CD14-positive monocyte (primary cell): ENCODE data around the gene GMDS. TPM values are rescaled to one million over a fixed set of nuclear protein-coding genes. Genes with fewer than 3 reads are reported as not detected.

ENCODE experiments used
- DNase-seq, 3 donors: peaks; one replicate each; pipeline ENCODE4 v3.0.0-alpha.2; 2011 to 2022
- H2AFZ ChIP-seq: 2 replicates; pipeline ENCODE4 v1.6.0; 2012; ENCODE audit warnings: mild to moderate bottlenecking, low read depth, low read length, inconsistent platforms; ENCODE audit not compliant: insufficient read depth, poor library complexity, severe bottlenecking
- H3K27ac ChIP-seq, 2 donors: 1 replicate in 1 of 2; 2 replicates in 1 of 2; pipeline ENCODE4 v1.5.1; 2012 to 2013; ENCODE audit warnings: low read length in 2 of 2, control low read depth in 1 of 2, inconsistent platforms in 1 of 2, low read depth in 1 of 2, mild to moderate bottlenecking in 1 of 2
- H3K27me3 ChIP-seq, 2 donors: one replicate each; pipeline versions ENCODE4 v1.6.0 to v1.6.1; 2011 to 2013; ENCODE audit warnings: low read length in 2 of 2; ENCODE audit not compliant: control insufficient read depth in 2 of 2, insufficient read depth in 2 of 2
- H3K36me3 ChIP-seq, 2 donors: replicated peaks in 1 of 2; 1 replicate in 1 of 2; 2 replicates in 1 of 2; pipeline versions ENCODE4 v1.5.1 to v1.6.1; 2012 to 2013; ENCODE audit warnings: low read length in 2 of 2, control low read depth in 1 of 2, inconsistent platforms in 1 of 2, mild to moderate bottlenecking in 1 of 2; ENCODE audit not compliant: insufficient read depth in 2 of 2, control insufficient read depth in 1 of 2
- H3K4me1 ChIP-seq, 2 donors: 1 replicate in 1 of 2; 2 replicates in 1 of 2; pipeline versions ENCODE4 v1.5.1 to v1.6.1; 2012 to 2013; ENCODE audit warnings: low read length in 2 of 2, control low read depth in 1 of 2, inconsistent platforms in 1 of 2, mild to moderate bottlenecking in 1 of 2, moderate library complexity in 1 of 2; ENCODE audit not compliant: insufficient read depth in 2 of 2, control insufficient read depth in 1 of 2
- H3K4me2 ChIP-seq: replicated peaks from 2 replicates; pipeline ENCODE3; 2012; ENCODE audit warnings: low read length, moderate library complexity, mild to moderate bottlenecking; ENCODE audit not compliant: poor library complexity, severe bottlenecking; ENCODE audit errors: extremely low read depth
- H3K4me3 ChIP-seq, 3 experiments: fragments of 200-600 bp in 1 of 3; sonication (generic) in 1 of 3; replicated peaks in 1 of 3; 1 replicate in 2 of 3; 2 replicates in 1 of 3; pipeline ENCODE4 v1.5.1; 2011 to 2013; ENCODE audit warnings: low read length in 3 of 3, mild to moderate bottlenecking in 3 of 3, control low read depth in 2 of 3, low read depth in 2 of 3, inconsistent platforms in 1 of 3, moderate library complexity in 1 of 3
- H3K79me2 ChIP-seq: 2 replicates; pipeline ENCODE4 v1.6.0; 2012; ENCODE audit warnings: mild to moderate bottlenecking, control low read depth, inconsistent platforms, low read length, moderate library complexity; ENCODE audit not compliant: insufficient read depth
- H3K9ac ChIP-seq: 2 replicates; pipeline ENCODE4 v1.6.0; 2017; ENCODE audit warnings: low read length, mild to moderate bottlenecking; ENCODE audit not compliant: insufficient read depth, poor library complexity, severe bottlenecking
- H3K9me3 ChIP-seq, 2 donors: replicated peaks in 1 of 2; 1 replicate in 1 of 2; 2 replicates in 1 of 2; pipeline versions ENCODE4 v1.5.1 to v1.6.1; 2012 to 2013; ENCODE audit warnings: low read length in 2 of 2, control low read depth in 1 of 2; ENCODE audit not compliant: control insufficient read depth in 1 of 2, insufficient read depth in 1 of 2
- H4K20me1 ChIP-seq: 2 replicates; pipeline ENCODE4 v1.6.0; 2012; ENCODE audit warnings: mild to moderate bottlenecking, low read length, control low read depth, moderate library complexity; ENCODE audit not compliant: insufficient read depth
- H3K27ac Mint-ChIP-seq, 7 donors: one replicate each; pipeline ENCODE4 v1.8.0; 2020; ENCODE audit warnings: mild to moderate bottlenecking in 7 of 7, mixed read lengths in 7 of 7, moderate library complexity in 6 of 7, inconsistent platforms in 2 of 7
- H3K27me3 Mint-ChIP-seq, 3 donors: one replicate each; pipeline ENCODE4 v1.8.0; 2021 to 2022; ENCODE audit warnings: low read depth in 3 of 3, mild to moderate bottlenecking in 3 of 3, mixed read lengths in 3 of 3, moderate library complexity in 3 of 3, inconsistent platforms in 1 of 3
- H3K36me3 Mint-ChIP-seq, 2 donors: one replicate each; pipeline ENCODE4 v1.8.0; 2020; ENCODE audit warnings: mixed read lengths in 2 of 2, inconsistent platforms in 1 of 2, mild to moderate bottlenecking in 1 of 2
- H3K4me1 Mint-ChIP-seq: one replicate; pipeline ENCODE4 v1.8.0; 2020; ENCODE audit warnings: mild to moderate bottlenecking, mixed read lengths
- H3K4me3 Mint-ChIP-seq, 2 donors: one replicate each; pipeline ENCODE4 v1.8.0; 2020; ENCODE audit warnings: mild to moderate bottlenecking in 2 of 2, mixed read lengths in 2 of 2, moderate library complexity in 1 of 2
- H3K9me3 Mint-ChIP-seq, 7 donors: one replicate each; pipeline ENCODE4 v1.8.0; 2020 to 2022; ENCODE audit warnings: mixed read lengths in 7 of 7, mild to moderate bottlenecking in 6 of 7, moderate library complexity in 6 of 7, inconsistent platforms in 2 of 7
- CTCF ChIP-seq: fragments of 200-600 bp; IDR thresholded peaks from one replicate; pipeline ENCODE4 v1.8.0; 2022; ENCODE audit warnings: antibody characterized with exemption, mild to moderate bottlenecking
- WGBS: methylation state at CpG from one replicate; pipeline ENCODE4 v1.1.5; 2013; ENCODE audit warnings: missing lambda C conversion rate; ENCODE audit not compliant: insufficient coverage; 5-methylcytosine and 5-hydroxymethylcytosine counted together
- intact Hi-C, 2 donors: fragments of 100-400 bp; cut with micrococcal nuclease; formaldehyde crosslinking; loops; one replicate each; pipeline versions ENCODE4 v1.15.0 to v1.15.1; 2023
- polyA plus RNA-seq, 3 donors: library from polyadenylated mRNA; depleted of rRNA in 1 of 3; unstranded in 2 of 3; stranded (reverse) in 1 of 3; fragments of 300-500 nt in 2 of 3; fragments of >200 nt in 1 of 3; fragmentation: Illumina TruSeq in 2 of 3; gene quantifications; 1 replicate in 2 of 3; 2 replicates in 1 of 3; pipeline ENCODE4 v1.2.3, GENCODE V29; 2012 to 2021

GMDS gene
- polyA plus RNA-seq, 3 donors, result 10.5 to 19.9 (median 17.6) TPM

- Histone ChIP-seq H3K79me2 (no peaks in the 10 kb centered on the region), H3K4me2 (no peak overlapping the region), H3K4me3 (no peak overlapping the region), H2AFZ (no peak overlapping the region), H3K27ac (no peak overlapping the region), H3K4me1 (peaks cover 3 to 7% of the 10 kb centered on the region in 2 donors), H3K9me3 (peaks cover 4 to 5% of the 10 kb centered on the region in 2 donors), H4K20me1 (no peaks in the 10 kb centered on the region), H3K9ac (no peak overlapping the region), H3K27me3 (no peaks in the 10 kb centered on the region), H3K36me3 (no peaks in the 10 kb centered on the region)
- Mint-ChIP-seq H3K36me3 (no peaks in the 10 kb centered on the region), H3K9me3 (peaks cover 4 to 22% (median 10%) of the 10 kb centered on the region in 7 donors), H3K4me1 (peaks cover 10% of the 10 kb centered on the region), H3K27ac (no peak overlapping the region), H3K27me3 (no peaks in the 10 kb centered on the region), H3K4me3 (no peak overlapping the region)
- WGBS, result no CpG with 5 or more reads among the region's 4 CpGs
- intact Hi-C loops, result no loop called here
- no peak for DNase-seq
- TF ChIP-seq CTCF, result no peak
Observed at GRCh38 chr6:2016040-2016439, 229.4 kb downstream of the GMDS start.

GRCh38 chr6:2008383-2008976 is 236.9 kb downstream of the GMDS start:
- H4K20me1 ChIP-seq, result no peaks in the 10 kb centered on the region
- no peak overlapping the region for H3K4me2 ChIP-seq
- peaks cover 0 to 17% (median 4%) of the 10 kb centered on the region in 7 donors for H3K9me3 Mint-ChIP-seq
- H3K4me1 ChIP-seq, result no peaks in the 10 kb centered on the region
- peaks cover 0 to 1% (median 0%) of the 10 kb centered on the region in 3 donors for H3K27me3 Mint-ChIP-seq
- WGBS, result no CpG with 5 or more reads among the region's 2 CpGs
- intact Hi-C loops, result no loop called here
- H3K4me3 Mint-ChIP-seq, result no peak overlapping the region
- TF ChIP-seq CTCF, result no peak
- peaks cover 15% of the 10 kb centered on the region for H3K4me1 Mint-ChIP-seq
- no peak overlapping the region for H2AFZ ChIP-seq
- no peaks in the 10 kb centered on the region for H3K79me2 ChIP-seq
- no peak overlapping the region for H3K4me3 ChIP-seq
- no peak overlapping the region for H3K27ac ChIP-seq
- H3K27me3 ChIP-seq, result no peaks in the 10 kb centered on the region
- peaks cover 0 to 2% of the 10 kb centered on the region in 2 donors for H3K9me3 ChIP-seq
- no peak overlapping the region for H3K27ac Mint-ChIP-seq
- no peak overlapping the region for H3K9ac ChIP-seq
- H3K36me3 Mint-ChIP-seq, result peaks cover 8 to 14% of the 10 kb centered on the region in 2 donors
- no peaks in the 10 kb centered on the region for H3K36me3 ChIP-seq
- no peak for DNase-seq
